Neural progenitor cell (in vitro differentiated cells): Measurements from ENCODE around the gene FAM53B.

Experiments used
- EZH2 ChIP-seq: fragments of 200-600 bp; sonication (generic); IDR thresholded peaks from 2 replicates; pipeline ENCODE4 v1.6.1; 2017; ENCODE audit warnings: antibody characterized with exemption, mild to moderate bottlenecking, moderate library complexity
- EZH2phosphoT487 ChIP-seq: fragments of 200-600 bp; sonication (generic); IDR thresholded peaks from 2 replicates; pipeline ENCODE4 v1.6.1; 2017; ENCODE audit warnings: antibody characterized with exemption
- TF ChIP-seq, protein P1 (sequence below): fragments of 200-600 bp; sonication (generic); IDR thresholded peaks from 2 replicates; pipeline ENCODE4 v1.5.1; 2017; ENCODE audit warnings: antibody characterized with exemption, mild to moderate bottlenecking

GRCh38 chr10:124675824-124676223 is 68.4 kb downstream of the FAM53B start:
- TF ChIP-seq, protein P1, sequence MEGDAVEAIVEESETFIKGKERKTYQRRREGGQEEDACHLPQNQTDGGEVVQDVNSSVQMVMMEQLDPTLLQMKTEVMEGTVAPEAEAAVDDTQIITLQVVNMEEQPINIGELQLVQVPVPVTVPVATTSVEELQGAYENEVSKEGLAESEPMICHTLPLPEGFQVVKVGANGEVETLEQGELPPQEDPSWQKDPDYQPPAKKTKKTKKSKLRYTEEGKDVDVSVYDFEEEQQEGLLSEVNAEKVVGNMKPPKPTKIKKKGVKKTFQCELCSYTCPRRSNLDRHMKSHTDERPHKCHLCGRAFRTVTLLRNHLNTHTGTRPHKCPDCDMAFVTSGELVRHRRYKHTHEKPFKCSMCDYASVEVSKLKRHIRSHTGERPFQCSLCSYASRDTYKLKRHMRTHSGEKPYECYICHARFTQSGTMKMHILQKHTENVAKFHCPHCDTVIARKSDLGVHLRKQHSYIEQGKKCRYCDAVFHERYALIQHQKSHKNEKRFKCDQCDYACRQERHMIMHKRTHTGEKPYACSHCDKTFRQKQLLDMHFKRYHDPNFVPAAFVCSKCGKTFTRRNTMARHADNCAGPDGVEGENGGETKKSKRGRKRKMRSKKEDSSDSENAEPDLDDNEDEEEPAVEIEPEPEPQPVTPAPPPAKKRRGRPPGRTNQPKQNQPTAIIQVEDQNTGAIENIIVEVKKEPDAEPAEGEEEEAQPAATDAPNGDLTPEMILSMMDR: no peak
- TF ChIP-seq EZH2 (no peak), EZH2phosphoT487 (no peak)
